ENCODE results near the gene GBF1. TPM values are rescaled to one million over a fixed set of nuclear protein-coding genes. Genes with fewer than 3 reads are reported as not detected.
"Not testable (repeated sequence)": the region's sequence is repeated elsewhere in the genome, so short reads cannot be mapped to it uniquely, and the experiment has no call there.

The GBF1 gene
- total RNA-seq, 1 donor from 2014 or later: 71.6 TPM

- Mint-ChIP-seq H3K36me3 (ENCODE audit: unreplicated experiment) (peaks cover 21% of the 10 kb centered on the region), H3K27me3 (ENCODE audit: unreplicated experiment) (peaks cover 1% of the 10 kb centered on the region), H3K27ac (ENCODE audit: unreplicated experiment) (no peak overlapping the region), H3K4me1 (ENCODE audit: low read depth, unreplicated experiment) (no peaks in the 10 kb centered on the region), H3K4me3 (ENCODE audit: unreplicated experiment) (no peak overlapping the region), H3K9me3 (ENCODE audit: unreplicated experiment) (peaks cover 13% of the 10 kb centered on the region)
- TF ChIP-seq CTCF (IDR thresholded peaks at IDR 0.05; ENCODE audit: partially characterized antibody, unreplicated experiment): no peak
- no peak for DNase-seq
Measured at GRCh38 chr10:102202386-102202785, 42.9 kb upstream of the GBF1 start.

DNA sequence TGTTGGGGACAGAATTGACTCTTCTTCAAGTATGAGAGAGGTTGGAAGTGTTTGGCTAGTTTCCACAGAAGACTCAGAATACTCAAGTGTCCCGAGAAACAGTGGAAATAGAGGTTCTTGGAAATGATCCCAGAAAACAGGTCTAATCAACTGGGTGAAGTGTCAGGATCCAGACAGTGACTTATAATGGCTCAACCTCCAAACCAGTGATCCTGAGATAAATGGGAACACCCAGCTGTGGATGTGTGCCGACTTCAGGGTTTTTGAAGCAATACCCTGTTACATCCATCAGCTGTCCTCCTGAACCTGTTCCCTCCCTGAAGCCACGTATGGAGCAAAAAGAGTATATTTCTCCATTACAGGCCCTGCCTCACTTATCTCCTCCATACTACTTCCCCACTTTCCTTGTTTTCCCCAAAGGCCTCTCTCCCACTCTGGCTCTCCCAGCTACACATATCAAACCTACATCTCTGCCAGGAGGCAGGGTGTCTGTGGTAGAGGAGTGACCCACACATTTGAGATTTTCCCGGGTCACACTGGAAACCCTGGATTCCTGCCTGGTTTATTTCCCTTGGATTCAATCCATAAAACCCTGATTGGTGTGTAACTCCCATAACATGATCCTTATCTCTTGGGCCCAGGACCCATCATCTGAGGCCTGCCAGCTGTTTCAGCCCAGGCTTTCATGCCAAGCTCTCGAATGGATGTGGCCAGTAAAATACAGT, 36.9 kb upstream of the GBF1 start:
- no peak for DNase-seq
- H3K4me1 Mint-ChIP-seq (ENCODE audit: low read depth, unreplicated experiment): no peaks in the 10 kb centered on the region
- peaks cover 1% of the 10 kb centered on the region for H3K27me3 Mint-ChIP-seq (ENCODE audit: unreplicated experiment)
- no peak overlapping the region for H3K27ac Mint-ChIP-seq (ENCODE audit: unreplicated experiment)
- no peak for TF ChIP-seq CTCF (IDR thresholded peaks at IDR 0.05; ENCODE audit: partially characterized antibody, unreplicated experiment)
- H3K4me3 Mint-ChIP-seq (ENCODE audit: unreplicated experiment): no peak overlapping the region
- peaks cover 6% of the 10 kb centered on the region for H3K9me3 Mint-ChIP-seq (ENCODE audit: unreplicated experiment)
- peaks cover 2% of the 10 kb centered on the region for H3K36me3 Mint-ChIP-seq (ENCODE audit: unreplicated experiment)

- TF ChIP-seq CTCF (IDR thresholded peaks at IDR 0.05; ENCODE audit: partially characterized antibody, unreplicated experiment): no peak
- no peak overlapping the region for H3K27ac Mint-ChIP-seq (ENCODE audit: unreplicated experiment)
- no peaks in the 10 kb centered on the region for H3K4me1 Mint-ChIP-seq (ENCODE audit: low read depth, unreplicated experiment)
- H3K4me3 Mint-ChIP-seq (ENCODE audit: unreplicated experiment): no peak overlapping the region
- H3K36me3 Mint-ChIP-seq (ENCODE audit: unreplicated experiment): no peaks in the 10 kb centered on the region
- peaks cover 5% of the 10 kb centered on the region for H3K9me3 Mint-ChIP-seq (ENCODE audit: unreplicated experiment)
- no peaks in the 10 kb centered on the region for H3K27me3 Mint-ChIP-seq (ENCODE audit: unreplicated experiment)
- DNase-seq: no peak
Measured at GRCh38 chr10:102211615-102212299, 33.6 kb upstream of the GBF1 start.

DNA sequence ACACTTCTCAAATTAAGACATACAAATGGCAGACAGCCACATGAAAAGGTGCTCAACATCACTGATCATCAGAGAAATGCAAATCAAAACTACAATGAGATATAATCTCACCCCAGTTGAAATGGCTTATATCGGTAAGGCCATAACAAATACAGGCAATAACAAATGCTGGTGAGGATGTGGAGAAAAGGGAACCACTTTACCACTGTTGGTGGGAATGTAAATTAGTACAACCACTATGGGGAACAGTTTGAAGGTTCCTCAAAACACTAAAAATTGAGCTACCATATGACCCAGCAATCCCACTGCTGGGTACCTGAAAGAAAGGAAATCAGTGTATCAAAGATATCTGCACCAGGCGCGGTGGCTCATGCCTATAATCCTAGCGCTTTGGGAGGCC, 31.7 kb upstream of the GBF1 start:
- H3K27me3 Mint-ChIP-seq (ENCODE audit: unreplicated experiment); H3K4me3 Mint-ChIP-seq (ENCODE audit: unreplicated experiment); DNase-seq; H3K9me3 Mint-ChIP-seq (ENCODE audit: unreplicated experiment); H3K36me3 Mint-ChIP-seq (ENCODE audit: unreplicated experiment); H3K27ac Mint-ChIP-seq (ENCODE audit: unreplicated experiment); H3K4me1 Mint-ChIP-seq (ENCODE audit: low read depth, unreplicated experiment): not testable (repeated sequence)

DNA sequence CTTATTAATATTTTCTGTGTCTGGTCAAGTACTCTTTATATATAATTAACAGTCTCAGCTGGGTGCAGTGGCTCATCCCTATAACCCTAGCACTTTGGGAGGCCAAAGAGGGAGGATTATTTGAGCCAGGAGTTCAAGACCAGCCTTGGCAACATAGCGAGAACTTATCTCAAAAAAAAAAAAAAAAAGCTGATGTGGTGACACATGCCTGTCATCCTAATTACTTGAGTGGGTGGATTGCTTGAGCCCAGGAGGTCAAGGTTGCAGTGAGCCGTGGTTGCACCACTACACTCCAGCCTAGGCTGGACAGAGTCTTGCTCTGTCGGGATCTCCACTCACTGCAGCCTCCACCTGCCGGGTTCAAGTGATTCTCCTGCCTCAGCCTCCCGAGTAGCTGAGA, 26.0 kb upstream of the GBF1 start:
- DNase-seq: no peak
- Mint-ChIP-seq H3K36me3 (ENCODE audit: unreplicated experiment) (no peaks in the 10 kb centered on the region), H3K4me3 (ENCODE audit: unreplicated experiment) (no peak overlapping the region), H3K27me3 (ENCODE audit: unreplicated experiment) (peaks cover 13% of the 10 kb centered on the region), H3K9me3 (ENCODE audit: unreplicated experiment) (peaks cover 3% of the 10 kb centered on the region), H3K4me1 (ENCODE audit: low read depth, unreplicated experiment) (no peaks in the 10 kb centered on the region), H3K27ac (ENCODE audit: unreplicated experiment) (no peak overlapping the region)
- no peak for TF ChIP-seq CTCF (IDR thresholded peaks at IDR 0.05; ENCODE audit: partially characterized antibody, unreplicated experiment)

Measured in glutamatergic neuron (in vitro differentiated cells).